ENCODE results near the gene RASGRF2. TPM values are rescaled to one million over a fixed set of nuclear protein-coding genes. Genes with fewer than 3 reads are reported as not detected.

Gene RASGRF2
- polyA plus RNA-seq, 2 donors: 0.40 to 0.69 TPM

- Histone ChIP-seq H3K27me3 (ENCODE audit: control insufficient read depth in 1 of 2, insufficient read depth in 2 of 2, low read length in 2 of 2) (peaks cover 0 to 3% of the 10 kb centered on the region in 2 donors), H3K4me1 (ENCODE audit: control insufficient read depth in 2 of 2, insufficient read depth in 2 of 2, low read length in 1 of 2) (no peaks in the 10 kb centered on the region), H3K36me3 (ENCODE audit: control insufficient read depth in 2 of 2, insufficient read depth in 2 of 2, low read length in 1 of 2) (no peaks in the 10 kb centered on the region), H3K9me3 (ENCODE audit: control insufficient read depth in 2 of 2, insufficient read depth in 1 of 2, low read depth in 1 of 2, low read length in 1 of 2) (no peaks in the 10 kb centered on the region), H3K4me3 (ENCODE audit: low read depth in 1 of 2, low read length in 2 of 2) (no peak overlapping the region), H3K27ac (ENCODE audit: low read depth in 2 of 2, low read length in 1 of 2) (no peak overlapping the region)
These were observed 262.1 kb downstream of the RASGRF2 start for GRCh38 chr5:81222285-81222684.

DNA sequence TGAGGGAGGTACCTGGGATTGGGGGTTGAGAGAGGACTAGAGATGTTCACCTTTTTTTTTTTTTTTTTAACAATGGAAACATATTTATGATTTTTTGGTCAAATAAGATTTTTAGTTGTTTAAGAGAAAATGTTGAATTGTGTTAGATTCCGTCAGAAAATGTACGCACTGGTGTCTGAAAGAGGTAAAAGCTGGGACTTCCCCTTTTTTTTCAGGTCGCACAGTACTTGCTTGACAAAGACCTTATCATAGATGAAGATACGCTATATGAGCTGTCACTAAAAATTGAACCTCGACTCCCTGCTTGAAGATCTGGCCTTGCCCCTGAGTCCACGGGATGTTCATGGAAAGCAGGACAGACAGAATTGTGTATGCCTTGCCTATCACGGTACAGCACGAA, 265.3 kb downstream of the RASGRF2 start:
- H3K36me3 ChIP-seq (ENCODE audit: control insufficient read depth in 2 of 2, insufficient read depth in 2 of 2, low read length in 1 of 2): no peaks in the 10 kb centered on the region
- 89 to 92% methylated on average over 8 of the region's 8 CpGs for WGBS, 2 donors
- H3K9me3 ChIP-seq (ENCODE audit: control insufficient read depth in 2 of 2, insufficient read depth in 1 of 2, low read depth in 1 of 2, low read length in 1 of 2): no peaks in the 10 kb centered on the region
- no peaks in the 10 kb centered on the region for H3K4me1 ChIP-seq (ENCODE audit: control insufficient read depth in 2 of 2, insufficient read depth in 2 of 2, low read length in 1 of 2)
- no peak overlapping the region for H3K27ac ChIP-seq (ENCODE audit: low read depth in 2 of 2, low read length in 1 of 2)
- peaks cover 0 to 3% of the 10 kb centered on the region in 2 donors for H3K27me3 ChIP-seq (ENCODE audit: control insufficient read depth in 1 of 2, insufficient read depth in 2 of 2, low read length in 2 of 2)
- H3K4me3 ChIP-seq (ENCODE audit: low read depth in 1 of 2, low read length in 2 of 2): no peak overlapping the region

DNA sequence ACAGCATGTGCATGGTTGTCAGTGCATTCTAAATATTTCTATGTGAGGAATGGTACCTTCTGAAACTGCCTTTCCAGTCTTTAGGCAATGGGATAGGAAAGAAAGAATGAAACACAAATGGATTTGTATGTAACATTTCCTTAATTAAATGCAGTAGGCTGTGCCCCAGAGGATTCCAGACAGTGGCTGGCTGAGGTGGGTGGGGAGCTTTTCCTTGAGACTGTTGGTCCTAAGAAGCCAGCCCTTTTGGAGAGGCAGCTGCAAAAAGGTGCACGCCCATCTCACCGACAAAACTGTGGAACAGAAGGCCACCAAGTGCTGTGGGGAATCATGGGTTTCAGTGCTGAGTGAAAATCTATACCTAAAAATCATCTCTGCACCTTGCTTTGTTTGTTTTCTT, 266.1 kb downstream of the RASGRF2 start:
- no peaks in the 10 kb centered on the region for H3K9me3 ChIP-seq (ENCODE audit: control insufficient read depth in 2 of 2, insufficient read depth in 1 of 2, low read depth in 1 of 2, low read length in 1 of 2)
- H3K4me1 ChIP-seq (ENCODE audit: control insufficient read depth in 2 of 2, insufficient read depth in 2 of 2, low read length in 1 of 2): no peaks in the 10 kb centered on the region
- no peak overlapping the region for H3K27ac ChIP-seq (ENCODE audit: low read depth in 2 of 2, low read length in 1 of 2)
- 79 to 84% methylated on average over 2 of the region's 2 CpGs for WGBS, 2 donors
- peaks cover 0 to 3% of the 10 kb centered on the region in 2 donors for H3K27me3 ChIP-seq (ENCODE audit: control insufficient read depth in 1 of 2, insufficient read depth in 2 of 2, low read length in 2 of 2)
- H3K36me3 ChIP-seq (ENCODE audit: control insufficient read depth in 2 of 2, insufficient read depth in 2 of 2, low read length in 1 of 2): no peaks in the 10 kb centered on the region
- H3K4me3 ChIP-seq (ENCODE audit: low read depth in 1 of 2, low read length in 2 of 2): no peak overlapping the region

DNA sequence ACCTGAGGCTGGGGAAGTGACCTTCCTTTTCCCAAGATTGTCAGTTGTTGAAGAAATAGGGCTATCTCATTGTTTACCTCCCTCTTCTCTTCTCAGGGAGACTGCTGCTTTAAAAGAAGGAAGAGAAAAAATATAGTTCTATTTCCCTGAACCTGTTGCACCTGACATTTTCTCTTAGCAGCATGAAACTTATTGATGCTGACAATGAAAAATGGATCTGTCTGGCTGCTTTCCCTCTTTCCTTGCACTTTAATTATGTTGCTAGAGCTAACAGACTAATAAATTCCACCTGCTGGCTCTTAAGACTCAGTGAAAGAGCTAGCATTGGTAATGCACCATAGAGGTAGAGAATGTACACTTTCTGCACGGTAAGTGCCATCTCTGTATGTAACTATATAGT, 266.8 kb downstream of the RASGRF2 start:
- H3K27me3 ChIP-seq (ENCODE audit: control insufficient read depth in 1 of 2, insufficient read depth in 2 of 2, low read length in 2 of 2): peaks cover 0 to 3% of the 10 kb centered on the region in 2 donors
- no peak overlapping the region for H3K27ac ChIP-seq (ENCODE audit: low read depth in 2 of 2, low read length in 1 of 2)
- no peaks in the 10 kb centered on the region for H3K4me1 ChIP-seq (ENCODE audit: control insufficient read depth in 2 of 2, insufficient read depth in 2 of 2, low read length in 1 of 2)
- H3K9me3 ChIP-seq (ENCODE audit: control insufficient read depth in 2 of 2, insufficient read depth in 1 of 2, low read depth in 1 of 2, low read length in 1 of 2): no peaks in the 10 kb centered on the region
- H3K4me3 ChIP-seq (ENCODE audit: low read depth in 1 of 2, low read length in 2 of 2): no peak overlapping the region
- WGBS, 2 donors: 70 to 77% methylated on average over 1 of the region's 1 CpG
- no peaks in the 10 kb centered on the region for H3K36me3 ChIP-seq (ENCODE audit: control insufficient read depth in 2 of 2, insufficient read depth in 2 of 2, low read length in 1 of 2)

DNA sequence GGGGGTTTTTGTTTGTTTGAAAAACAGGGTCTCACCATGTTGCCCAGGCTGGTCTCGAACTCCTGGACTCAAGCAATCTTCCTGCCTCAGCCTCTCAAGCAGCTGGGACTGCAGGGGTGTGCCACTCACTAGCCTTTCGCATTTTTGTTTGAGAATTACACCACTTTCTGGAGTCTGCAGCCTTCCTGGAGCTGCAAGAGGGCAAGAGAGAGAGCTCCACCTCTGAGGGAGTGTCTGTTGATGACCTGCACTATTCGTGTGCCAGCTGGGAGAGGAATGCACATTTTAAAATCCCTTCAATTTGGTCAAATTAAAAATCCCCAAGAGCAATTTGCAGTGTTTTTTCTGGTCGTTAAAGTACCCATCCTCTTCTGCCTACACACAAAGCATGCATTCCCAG, 267.9 kb downstream of the RASGRF2 start:
- Histone ChIP-seq H3K9me3 (ENCODE audit: control insufficient read depth in 2 of 2, insufficient read depth in 1 of 2, low read depth in 1 of 2, low read length in 1 of 2) (no peaks in the 10 kb centered on the region), H3K36me3 (ENCODE audit: control insufficient read depth in 2 of 2, insufficient read depth in 2 of 2, low read length in 1 of 2) (no peaks in the 10 kb centered on the region), H3K27me3 (ENCODE audit: control insufficient read depth in 1 of 2, insufficient read depth in 2 of 2, low read length in 2 of 2) (no peaks in the 10 kb centered on the region), H3K27ac (ENCODE audit: low read depth in 2 of 2, low read length in 1 of 2) (no peak overlapping the region), H3K4me3 (ENCODE audit: low read depth in 1 of 2, low read length in 2 of 2) (no peak overlapping the region), H3K4me1 (ENCODE audit: control insufficient read depth in 2 of 2, insufficient read depth in 2 of 2, low read length in 1 of 2) (no peaks in the 10 kb centered on the region)
- 63 to 68% methylated on average over 4 of the region's 4 CpGs for WGBS, 2 donors

DNA sequence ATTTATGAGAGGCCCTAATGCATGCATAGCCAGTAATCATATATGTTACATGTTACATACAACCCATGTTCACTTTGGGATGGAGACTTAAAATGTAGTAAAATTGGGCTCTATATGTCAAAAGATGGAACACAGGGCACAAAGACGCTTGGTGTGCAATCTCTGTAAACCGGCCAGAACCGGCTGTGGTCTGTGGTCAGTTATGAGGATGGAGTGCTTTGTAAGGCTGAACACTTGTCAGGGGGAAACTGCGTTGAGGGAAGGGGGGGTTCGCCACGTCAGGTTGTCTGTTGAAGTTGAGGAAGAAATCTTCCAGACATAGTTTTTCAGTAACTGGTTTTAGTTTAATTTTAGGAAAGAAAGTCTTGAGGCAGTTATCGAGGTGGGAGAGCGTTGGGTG, 270.3 kb downstream of the RASGRF2 start:
- Histone ChIP-seq H3K4me3 (ENCODE audit: low read depth in 1 of 2, low read length in 2 of 2) (no peak overlapping the region), H3K36me3 (ENCODE audit: control insufficient read depth in 2 of 2, insufficient read depth in 2 of 2, low read length in 1 of 2) (no peaks in the 10 kb centered on the region), H3K27ac (ENCODE audit: low read depth in 2 of 2, low read length in 1 of 2) (no peak overlapping the region), H3K27me3 (ENCODE audit: control insufficient read depth in 1 of 2, insufficient read depth in 2 of 2, low read length in 2 of 2) (no peaks in the 10 kb centered on the region), H3K9me3 (ENCODE audit: control insufficient read depth in 2 of 2, insufficient read depth in 1 of 2, low read depth in 1 of 2, low read length in 1 of 2) (no peaks in the 10 kb centered on the region), H3K4me1 (ENCODE audit: control insufficient read depth in 2 of 2, insufficient read depth in 2 of 2, low read length in 1 of 2) (peaks cover 4 to 5% of the 10 kb centered on the region in 2 donors)
- WGBS, 2 donors: 82 to 84% methylated on average over 8 of the region's 8 CpGs

- H3K36me3 ChIP-seq (ENCODE audit: control insufficient read depth in 2 of 2, insufficient read depth in 2 of 2, low read length in 1 of 2): no peaks in the 10 kb centered on the region
- H3K4me3 ChIP-seq (ENCODE audit: low read depth in 1 of 2, low read length in 2 of 2): peak overlapping the region; percentile 26 to 44
- no peaks in the 10 kb centered on the region for H3K27me3 ChIP-seq (ENCODE audit: control insufficient read depth in 1 of 2, insufficient read depth in 2 of 2, low read length in 2 of 2)
- peaks cover 4 to 6% of the 10 kb centered on the region in 2 donors for H3K4me1 ChIP-seq (ENCODE audit: control insufficient read depth in 2 of 2, insufficient read depth in 2 of 2, low read length in 1 of 2)
- 67 to 69% methylated on average over 12 of the region's 12 CpGs for WGBS, 2 donors
- no peaks in the 10 kb centered on the region for H3K9me3 ChIP-seq (ENCODE audit: control insufficient read depth in 2 of 2, insufficient read depth in 1 of 2, low read depth in 1 of 2, low read length in 1 of 2)
- peak overlapping the region; percentile 3 to 70 for H3K27ac ChIP-seq (ENCODE audit: low read depth in 2 of 2, low read length in 1 of 2)
These were observed 272.4 kb downstream of the RASGRF2 start for GRCh38 chr5:81232464-81233079.

DNA sequence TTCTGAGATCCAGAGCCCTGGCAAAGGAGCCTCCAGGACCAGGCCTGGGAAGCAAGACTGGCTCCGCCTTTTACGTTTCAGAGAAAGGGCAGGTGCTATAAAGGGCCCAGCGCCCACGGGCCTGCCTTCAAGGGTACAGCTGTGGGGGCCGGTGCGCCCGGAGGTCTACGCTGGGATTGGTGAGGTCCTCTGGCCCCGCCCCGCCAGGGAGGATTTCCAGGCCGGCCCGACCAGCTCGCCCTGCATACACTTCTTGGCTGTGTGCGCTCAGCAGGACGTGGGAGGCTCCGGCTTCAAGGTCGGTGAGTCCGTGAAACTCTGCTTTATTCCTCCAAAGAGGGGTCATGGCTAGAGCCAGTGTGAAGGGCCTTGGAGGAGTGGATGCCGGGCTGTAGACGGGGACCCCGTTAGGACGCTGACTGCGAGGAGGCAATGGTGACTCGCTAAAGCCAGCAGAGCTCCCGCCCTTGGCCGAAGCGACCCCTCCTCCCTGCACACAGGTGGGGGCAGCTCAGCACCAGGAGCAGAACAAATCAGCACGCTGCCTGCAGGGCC, 273.0 kb downstream of the RASGRF2 start, which contains the start of gene CKMT2:
Gene CKMT2 (plus strand): TSS at position 243 of the 555 bp plus-strand sequence. CDS start 17,811 bp downstream, outside the sequence.
- Histone ChIP-seq H3K4me3 (ENCODE audit: low read depth in 1 of 2, low read length in 2 of 2) (peak within 1 kb of the TSS; percentile 26 to 44), H3K9me3 (ENCODE audit: control insufficient read depth in 2 of 2, insufficient read depth in 1 of 2, low read depth in 1 of 2, low read length in 1 of 2) (no peaks in the 10 kb centered on the region), H3K4me1 (ENCODE audit: control insufficient read depth in 2 of 2, insufficient read depth in 2 of 2, low read length in 1 of 2) (peaks cover 4 to 6% of the 10 kb centered on the region in 2 donors), H3K27me3 (ENCODE audit: control insufficient read depth in 1 of 2, insufficient read depth in 2 of 2, low read length in 2 of 2) (no peaks in the 10 kb centered on the region), H3K27ac (ENCODE audit: low read depth in 2 of 2, low read length in 1 of 2) (peak within 1 kb of the TSS; percentile 3 to 70), H3K36me3 (ENCODE audit: control insufficient read depth in 2 of 2, insufficient read depth in 2 of 2, low read length in 1 of 2) (no peaks in the 10 kb centered on the region)
- 10 to 12% methylated on average over 28 of the region's 28 CpGs for WGBS, 2 donors

DNA sequence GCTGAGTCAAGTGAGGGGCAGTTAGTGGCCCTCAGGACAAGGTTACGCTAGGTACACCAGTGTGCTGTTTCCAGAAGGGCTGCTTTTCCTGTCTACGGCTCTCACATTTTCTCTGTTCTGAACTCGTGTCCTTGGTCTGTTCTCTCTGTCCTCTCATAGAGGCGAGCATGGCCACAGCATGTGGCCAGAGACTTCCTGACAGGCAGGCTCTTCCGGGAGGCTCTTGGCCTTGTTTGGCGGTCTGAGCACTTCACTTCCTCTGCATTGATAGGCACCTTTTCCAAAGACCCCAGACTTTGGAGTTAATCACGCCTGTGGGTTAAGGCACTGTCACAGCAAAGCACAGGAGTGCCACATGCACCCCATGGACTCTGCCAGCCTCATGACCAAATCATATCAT, 274.1 kb downstream of the RASGRF2 start:
- Histone ChIP-seq H3K4me1 (ENCODE audit: control insufficient read depth in 2 of 2, insufficient read depth in 2 of 2, low read length in 1 of 2) (peaks cover 4 to 6% of the 10 kb centered on the region in 2 donors), H3K9me3 (ENCODE audit: control insufficient read depth in 2 of 2, insufficient read depth in 1 of 2, low read depth in 1 of 2, low read length in 1 of 2) (no peaks in the 10 kb centered on the region), H3K4me3 (ENCODE audit: low read depth in 1 of 2, low read length in 2 of 2) (no peak overlapping the region), H3K27ac (ENCODE audit: low read depth in 2 of 2, low read length in 1 of 2) (no peak overlapping the region), H3K36me3 (ENCODE audit: control insufficient read depth in 2 of 2, insufficient read depth in 2 of 2, low read length in 1 of 2) (no peaks in the 10 kb centered on the region), H3K27me3 (ENCODE audit: control insufficient read depth in 1 of 2, insufficient read depth in 2 of 2, low read length in 2 of 2) (no peaks in the 10 kb centered on the region)
- WGBS, 2 donors: 88 to 91% methylated on average over 7 of the region's 7 CpGs

- no peaks in the 10 kb centered on the region for H3K9me3 ChIP-seq (ENCODE audit: control insufficient read depth in 2 of 2, insufficient read depth in 1 of 2, low read depth in 1 of 2, low read length in 1 of 2)
- no peaks in the 10 kb centered on the region for H3K27me3 ChIP-seq (ENCODE audit: control insufficient read depth in 1 of 2, insufficient read depth in 2 of 2, low read length in 2 of 2)
- peaks cover 4 to 6% of the 10 kb centered on the region in 2 donors for H3K4me1 ChIP-seq (ENCODE audit: control insufficient read depth in 2 of 2, insufficient read depth in 2 of 2, low read length in 1 of 2)
- 79 to 87% methylated on average over 3 of the region's 3 CpGs for WGBS, 2 donors
- no peak overlapping the region for H3K4me3 ChIP-seq (ENCODE audit: low read depth in 1 of 2, low read length in 2 of 2)
- H3K36me3 ChIP-seq (ENCODE audit: control insufficient read depth in 2 of 2, insufficient read depth in 2 of 2, low read length in 1 of 2): no peaks in the 10 kb centered on the region
- peak overlapping the region in 1 of 2 donors; percentile 15 for H3K27ac ChIP-seq (ENCODE audit: low read depth in 2 of 2, low read length in 1 of 2)
These were observed 274.6 kb downstream of the RASGRF2 start for GRCh38 chr5:81234801-81235200.
